Heart right ventricle (tissue), 16 donors: ENCODE measurements around the gene PAK4. TPM values are rescaled to one million over a fixed set of nuclear protein-coding genes. Genes with fewer than 3 reads are reported as not detected.

Source experiments
- ATAC-seq, 8 donors: fragments of 200-7000 bp; cut with Tn5 transposase; one replicate each; pipeline ENCODE4 v1.9.1; 2020; ENCODE audit warnings: mild to moderate bottlenecking in 8 of 8, moderate library complexity in 8 of 8, moderate number of reproducible peaks in 1 of 8
- DNase-seq, 2 donors: peaks; one replicate each; pipeline ENCODE4 v3.0.0-alpha.2; 2020
- H3K27ac ChIP-seq, 10 donors: fragments of 200-600 bp; sonication (generic) in 2 of 10; one replicate each; pipeline versions ENCODE4 v1.5.0 to v1.8.0; 2020 to 2022; ENCODE audit warnings: mild to moderate bottlenecking in 3 of 10
- H3K27me3 ChIP-seq, 7 donors: fragments of 200-600 bp; one replicate each; pipeline ENCODE4 v1.8.0; 2021 to 2022; ENCODE audit warnings: mild to moderate bottlenecking in 2 of 7
- H3K36me3 ChIP-seq, 9 donors: fragments of 200-600 bp; sonication (generic) in 1 of 9; one replicate each; pipeline versions ENCODE4 v1.5.0 to v1.8.0; 2020 to 2022; ENCODE audit warnings: mild to moderate bottlenecking in 2 of 9
- H3K4me1 ChIP-seq, 9 donors: fragments of 200-600 bp; sonication (generic) in 1 of 9; one replicate each; pipeline versions ENCODE4 v1.5.0 to v1.8.0; 2020 to 2022; ENCODE audit warnings: mild to moderate bottlenecking in 4 of 9
- H3K4me3 ChIP-seq, 10 donors: fragments of 200-600 bp; sonication (generic) in 2 of 10; one replicate each; pipeline versions ENCODE4 v1.5.0 to v1.8.0; 2020 to 2022; ENCODE audit warnings: mild to moderate bottlenecking in 7 of 10, moderate library complexity in 2 of 10
- H3K9me3 ChIP-seq, 11 donors: fragments of 200-600 bp in 10 of 11; sonication (generic) in 2 of 11; one replicate each; pipeline versions ENCODE4 v1.5.0 to v1.8.0; 2013 to 2022; ENCODE audit warnings: mild to moderate bottlenecking in 2 of 11, control low read depth in 1 of 11, moderate library complexity in 1 of 11
- CTCF ChIP-seq, 9 donors: fragments of 200-600 bp; sonication (generic) in 2 of 9; IDR thresholded peaks; one replicate each; pipeline versions ENCODE4 v1.5.0 to v1.8.0; 2021 to 2022; ENCODE audit warnings: antibody characterized with exemption in 9 of 9, mild to moderate bottlenecking in 5 of 9, moderate library complexity in 1 of 9
- WGBS, 2 donors: extraction: QIAGEN DNeasy Blood & Tissue Kit; methylation state at CpG; one replicate each; pipeline ENCODE4 v1.1.7; 2013; ENCODE audit warnings: inconsistent platforms in 1 of 2; 5-methylcytosine and 5-hydroxymethylcytosine counted together
- intact Hi-C, 10 donors: fragments of 100-400 bp; cut with DNase I; formaldehyde crosslinking; loops; one replicate each; pipeline versions ENCODE4 v1.11.1 to v1.14.2; 2022
- polyA plus RNA-seq, 2 donors: library from polyadenylated mRNA; stranded (reverse); fragments of 200-250 nt; gene quantifications; one replicate each; pipeline ENCODE4 v1.2.3, GENCODE V29; 2013
- total RNA-seq, 10 donors: library from RNA; stranded (reverse); fragmentation: NEBNext Ultra II Directional in 3 of 10; extraction: Animal tissue kit (Norgen Biotek cat#: 25700) in 3 of 10; gene quantifications; one replicate each; pipeline versions ENCODE4 v1.2.1 to v1.2.4, GENCODE V29; 2021 to 2023
- donor health status: Arrhythmogenic right ventricular cardiomyopathy.
- donor health status: ischemic (EF 13 %, LVEDD 7.1; RV severe dilation, severe dysfunction).
- donor health status: healthy with polysubstance abuse.
- donor health status: DM: no; HTN: yes; CAD: no.
- donor health status: DM: no; HTN: no; CAD: no.
- donor health status: ischemic (EF 25% LVEDD 6.9; RV normal size, moderate dysfunction).
- donor health status: ischemic (EF 25% LVEDD 5.7; RV mildly dilated, moderate dysfunction).
- donor health status: healthy.
- donor health status: DM: yes; HTN: yes; CAD: no.
- donor health status: Ischemic cardiomyopathy.
- donor health status: ischemic (EF 35%, LVEDD 5.7; RV mildly dilated, moderate dysfunction).
- donor health status: nonischemic (EF 11% LVEDD 7.7; RV severe dilation, severe dysfunction).
- donor health status: DM: yes; HTN: yes; CAD: no.
- donor health status: PGD.
- donor health status: ischemic (EF 29% LVEDD 5.4; RV normal size, mild dysfunction).
- donor health status: nonischemic (EF 23%, LVEDD 6.1; RV moderate dilation, normal function).

PAK4 gene
- total and polyA plus RNA-seq, 12 donors = 8.6 to 22.4 (median 16.1) TPM

DNA sequence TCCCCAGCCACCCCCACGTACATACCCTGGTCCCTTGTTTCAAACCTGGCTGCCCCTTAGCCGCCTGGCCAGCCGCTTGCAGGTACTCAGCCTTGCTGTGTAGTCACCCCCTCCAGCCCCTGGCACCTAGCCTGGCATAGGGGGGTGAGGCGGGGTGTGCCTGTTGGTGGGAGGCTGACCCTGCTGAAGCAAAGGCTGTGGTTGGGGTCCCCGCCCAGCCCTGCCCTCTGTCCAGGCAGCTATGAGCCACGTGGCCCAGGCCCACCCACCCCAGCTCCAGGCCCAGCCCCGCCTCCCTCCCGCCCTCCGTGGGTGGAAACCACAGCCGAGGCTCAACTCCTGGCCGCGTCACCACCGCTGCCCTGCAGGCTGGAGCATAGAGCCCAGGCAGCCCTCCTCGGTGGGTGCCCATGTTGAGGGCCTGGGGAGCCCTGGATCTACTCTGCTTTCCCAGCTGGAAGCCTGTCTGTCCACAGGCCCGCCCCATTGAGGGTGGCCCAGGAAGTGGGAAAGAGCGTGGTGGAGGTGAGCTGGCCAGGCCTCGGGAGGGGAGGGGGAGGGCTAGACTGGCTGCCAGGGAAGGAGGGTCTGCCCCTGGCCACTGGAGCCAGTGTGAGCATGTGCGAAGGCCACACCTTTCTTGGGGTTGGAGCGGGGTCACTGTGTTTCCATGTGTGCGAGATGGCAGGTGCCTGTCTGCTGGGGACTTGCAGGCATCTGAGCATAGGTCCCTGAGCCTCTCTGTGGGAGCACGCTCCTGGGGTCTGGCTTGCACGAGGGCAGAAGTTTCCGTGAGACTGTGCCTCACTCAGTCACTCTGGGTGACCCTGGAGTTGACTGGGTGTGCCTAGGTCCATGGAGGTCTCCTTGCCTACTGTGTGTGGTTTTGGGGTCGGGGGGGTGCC lies 31.0 kb downstream of the PAK4 start:
- 74 to 76% methylated on average over 18 to 24 of the region's 24 CpGs for WGBS, 2 donors
- Histone ChIP-seq H3K27me3 (no peaks in the 10 kb centered on the region), H3K9me3 (no peaks in the 10 kb centered on the region), H3K36me3 (no peaks in the 10 kb centered on the region), H3K4me1 (peaks cover 0 to 37% (median 25%) of the 10 kb centered on the region in 9 donors), H3K4me3 (peak overlapping the region in 1 of 10 donors; percentile 5), H3K27ac (no peak overlapping the region)
- TF ChIP-seq CTCF (IDR thresholded peaks at IDR 0.05) = no peak
- no peak for DNase-seq
- peak in 3 of 8 donors; percentile 8 to 34 (median 17) for ATAC-seq
- intact Hi-C loops = no loop called here

GRCh38 chr19:39157275-39157996 lies 31.9 kb downstream of the PAK4 start:
- no peaks in the 10 kb centered on the region for H3K27me3 ChIP-seq
- H3K9me3 ChIP-seq = no peaks in the 10 kb centered on the region
- DNase-seq = no peak
- H3K27ac ChIP-seq = no peak overlapping the region
- WGBS, 2 donors = 68 to 71% methylated on average over 23 of the region's 23 CpGs
- ATAC-seq = no peak
- intact Hi-C loops = no loop called here
- H3K4me3 ChIP-seq = no peak overlapping the region
- TF ChIP-seq CTCF (IDR thresholded peaks at IDR 0.05) = no peak
- no peaks in the 10 kb centered on the region for H3K36me3 ChIP-seq
- peaks cover 0 to 37% (median 25%) of the 10 kb centered on the region in 9 donors for H3K4me1 ChIP-seq

DNA sequence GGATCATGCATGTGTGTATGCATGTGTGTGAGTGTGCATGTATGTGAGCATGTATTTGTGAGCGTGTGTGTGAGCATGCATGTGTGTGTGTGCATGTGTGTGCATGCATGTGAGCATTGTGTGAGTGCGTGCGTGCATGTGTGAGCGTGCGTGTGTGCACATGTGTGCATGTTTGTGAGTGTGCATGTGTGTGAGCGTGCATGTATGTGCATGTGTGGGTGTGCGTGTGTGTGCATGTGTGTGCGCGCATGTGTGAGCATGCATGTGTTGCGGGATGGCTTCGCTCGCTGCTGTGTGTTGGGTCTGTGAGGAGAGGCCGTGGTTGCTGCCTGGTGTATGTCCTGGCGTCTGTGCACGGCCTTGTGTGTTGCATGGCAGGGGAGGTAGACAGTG lies 32.4 kb downstream of the PAK4 start:
- no peak for ATAC-seq
- intact Hi-C loops = no loop called here
- Histone ChIP-seq H3K27ac (no peak overlapping the region), H3K36me3 (no peaks in the 10 kb centered on the region), H3K27me3 (no peaks in the 10 kb centered on the region), H3K9me3 (no peaks in the 10 kb centered on the region), H3K4me1 (peaks cover 0 to 37% (median 25%) of the 10 kb centered on the region in 9 donors), H3K4me3 (no peak overlapping the region)
- 93 to 94% methylated on average over 15 of the region's 15 CpGs for WGBS, 2 donors
- no peak for DNase-seq
- TF ChIP-seq CTCF (IDR thresholded peaks at IDR 0.05) = no peak

GRCh38 chr19:39158646-39159260 lies 33.2 kb downstream of the PAK4 start:
- TF ChIP-seq CTCF (IDR thresholded peaks at IDR 0.05) = no peak
- intact Hi-C loops = no loop called here
- H3K9me3 ChIP-seq = no peaks in the 10 kb centered on the region
- no peak overlapping the region for H3K4me3 ChIP-seq
- peaks cover 0 to 37% (median 25%) of the 10 kb centered on the region in 9 donors for H3K4me1 ChIP-seq
- no peak overlapping the region for H3K27ac ChIP-seq
- DNase-seq (no peak), ATAC-seq (no peak)
- WGBS, 2 donors = 83 to 90% methylated on average over 12 of the region's 12 CpGs
- H3K36me3 ChIP-seq = no peaks in the 10 kb centered on the region
- H3K27me3 ChIP-seq = no peaks in the 10 kb centered on the region
